GM19239 (cell line): Measurements from ENCODE around the gene ABLIM2.

ENCODE experiments used
- DNase-seq: peaks from one replicate; pipeline ENCODE4 v3.0.0; 2011; ENCODE audit warnings: low spot score; ENCODE audit not compliant: insufficient read length
- FAIRE-seq: peaks from 2 replicates; lab custom pipeline; 2011; peaks lifted over from hg19 to GRCh38; lab: Jason Lieb, UNC

ABLIM2 gene

GRCh38 chr4:8079031-8079885 is 79.4 kb downstream of the ABLIM2 start:
- no peak for FAIRE-seq

DNA sequence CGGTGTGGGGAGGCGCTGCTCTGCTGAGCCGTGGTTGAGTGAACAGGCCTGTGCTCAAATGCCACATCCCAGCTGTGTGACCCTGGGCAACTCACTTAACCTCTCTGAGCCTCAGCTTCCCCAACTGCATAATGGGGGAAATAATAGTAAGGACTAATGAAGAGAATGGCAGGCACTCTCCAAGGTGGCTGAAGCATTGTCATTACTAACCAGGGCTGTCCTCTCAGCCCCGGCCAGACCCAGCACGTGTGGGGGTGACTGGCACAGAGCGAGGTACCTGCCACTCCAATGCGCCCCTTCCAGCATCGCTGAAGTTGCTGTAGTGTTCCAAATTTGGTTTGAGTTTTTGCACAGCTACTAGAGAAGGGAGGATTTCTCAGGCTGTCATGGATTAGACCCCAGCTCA is 80.0 kb downstream of the ABLIM2 start:
- FAIRE-seq = no peak
- DNase-seq = no peak

More at GRCh38 chr4:8079031-8079885, 79.4 kb downstream of the ABLIM2 start:
- no peak for DNase-seq

DNA sequence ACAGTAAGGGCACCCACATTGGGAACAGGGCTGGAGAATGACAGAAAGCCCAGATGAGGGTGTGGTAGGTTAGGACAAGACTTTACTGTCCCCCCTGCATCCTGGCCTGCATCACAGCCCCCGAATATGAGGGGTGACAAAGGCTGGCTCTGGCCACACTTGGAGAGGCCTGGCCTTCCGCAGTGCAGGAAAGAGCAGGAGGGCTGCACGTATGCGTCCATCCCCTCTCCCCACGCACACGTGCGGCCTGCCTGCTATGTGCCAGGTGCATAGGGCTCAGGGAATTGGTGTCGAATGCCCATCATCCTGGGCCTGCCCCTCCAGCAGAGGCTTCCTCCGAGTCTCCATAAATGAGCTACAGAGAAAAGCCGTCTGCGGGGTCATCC is 80.5 kb downstream of the ABLIM2 start:
- no peak for DNase-seq
- FAIRE-seq = no peak

GRCh38 chr4:8077181-8078108 is 81.2 kb downstream of the ABLIM2 start:
- FAIRE-seq (no peak), DNase-seq (no peak)

DNA sequence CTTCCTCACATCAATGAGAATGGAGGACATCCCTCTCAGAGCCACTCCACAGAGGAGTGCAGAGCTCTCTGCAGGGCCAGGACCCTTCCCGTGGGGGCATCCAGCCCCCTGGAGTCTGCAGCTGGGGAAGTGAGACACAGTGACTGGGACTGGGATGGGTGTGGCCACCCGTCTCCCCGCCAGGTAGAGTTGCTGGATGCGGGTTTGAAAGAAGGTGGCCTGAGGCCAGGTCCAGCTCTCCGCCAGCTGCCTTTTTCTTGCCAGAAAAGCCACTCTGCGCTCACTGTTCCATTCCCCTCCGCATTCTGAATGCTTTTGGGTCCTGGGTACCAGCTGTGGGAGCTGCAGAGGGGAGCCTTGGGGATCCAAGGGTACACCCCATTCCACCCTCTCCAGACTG is 82.6 kb downstream of the ABLIM2 start:
- FAIRE-seq = no peak
- no peak for DNase-seq

DNA sequence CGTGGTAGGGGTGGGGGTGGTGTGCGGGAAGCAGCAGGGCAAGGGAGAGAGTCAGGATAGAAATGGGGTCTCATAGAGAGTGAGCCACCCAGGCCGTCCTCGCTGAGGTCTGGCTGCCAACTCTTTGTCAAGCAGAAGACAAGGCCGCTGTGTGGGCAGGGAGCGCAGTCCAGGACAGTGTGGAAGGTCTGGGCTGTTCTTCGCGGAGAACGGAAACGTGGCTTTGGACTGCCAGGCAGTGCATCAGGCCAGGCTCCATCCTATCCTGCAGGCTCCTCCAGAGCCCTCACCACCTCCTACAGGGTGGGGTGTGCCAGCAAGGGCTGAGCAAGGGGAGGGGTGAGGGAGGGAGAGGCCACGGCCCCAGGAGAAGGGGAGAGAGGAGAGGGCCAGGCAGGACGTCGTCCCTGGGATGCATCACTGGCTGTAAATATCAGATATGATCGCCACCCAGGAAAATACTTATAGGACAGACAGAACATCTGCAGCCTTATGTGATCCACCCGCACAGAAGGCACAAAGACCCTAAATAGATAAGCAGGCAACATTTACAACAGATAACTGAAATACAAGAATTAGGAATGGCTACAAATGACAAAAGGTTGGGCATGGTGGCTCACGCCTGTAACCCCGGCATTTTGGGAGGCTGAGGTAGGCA is 85.3 kb downstream of the ABLIM2 start:
- no peak for DNase-seq
- FAIRE-seq = no peak

GRCh38 chr4:8072235-8072968 is 86.2 kb downstream of the ABLIM2 start:
- FAIRE-seq = no peak
- DNase-seq = no peak

DNA sequence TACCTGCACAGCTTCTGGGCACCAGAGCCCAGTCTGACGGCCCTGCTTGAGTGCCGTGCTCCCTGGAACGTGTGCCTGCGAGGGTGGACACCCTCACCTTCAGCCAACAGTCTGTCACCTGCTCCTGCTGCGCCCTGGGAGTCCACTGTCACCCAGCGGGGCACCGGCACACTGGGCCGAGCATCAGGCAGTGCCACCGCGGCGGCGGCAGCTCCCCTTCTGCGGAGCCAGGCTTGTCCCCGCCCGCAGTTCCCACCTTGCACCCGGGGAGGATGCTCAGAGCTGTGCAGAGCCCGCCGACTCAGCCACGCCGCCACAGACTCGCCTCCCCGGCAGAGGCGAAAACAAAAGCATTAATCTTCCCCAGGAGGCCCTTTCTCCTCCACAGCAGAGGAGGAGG is 86.8 kb downstream of the ABLIM2 start:
- DNase-seq = no peak
- FAIRE-seq = no peak

- FAIRE-seq = no peak
- no peak for DNase-seq
These were observed 87.6 kb downstream of the ABLIM2 start for GRCh38 chr4:8070736-8071718.

DNA sequence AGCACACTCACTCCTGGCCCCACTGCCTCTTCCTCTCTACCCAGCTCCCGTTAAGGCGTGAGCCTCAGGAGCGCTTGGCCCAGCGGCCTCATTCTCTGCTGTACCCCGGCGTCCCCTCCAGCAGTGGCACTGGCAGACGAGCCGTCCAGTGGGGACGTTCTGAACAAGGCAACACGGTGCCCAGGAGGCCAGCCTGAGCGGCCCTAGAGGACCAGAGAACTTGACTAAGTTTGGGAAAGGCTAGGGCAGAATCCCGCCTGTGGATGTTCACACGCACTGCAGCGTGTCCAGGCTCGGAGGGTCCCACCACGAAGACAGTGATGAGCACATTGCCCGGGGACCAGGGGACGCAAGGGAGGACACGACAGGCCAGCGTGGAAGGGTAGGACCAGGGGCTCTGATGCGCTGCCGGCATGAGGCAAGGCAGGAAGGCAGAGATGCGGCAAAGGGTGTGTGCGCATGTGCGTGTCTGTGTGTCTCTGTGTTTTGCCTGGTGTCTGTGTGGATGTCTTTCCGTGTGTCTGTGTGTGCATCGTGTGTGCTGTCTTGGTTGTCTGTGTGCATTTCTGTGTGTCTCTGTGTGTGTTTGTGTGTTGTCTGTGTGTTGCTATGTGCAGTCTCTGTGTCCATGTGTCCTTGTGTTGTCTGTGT is 89.4 kb downstream of the ABLIM2 start:
- no peak for FAIRE-seq

GRCh38 chr4:8067945-8068896 is 90.4 kb downstream of the ABLIM2 start:
- FAIRE-seq = no peak
- no peak for DNase-seq

More for the DNA sequence above, 89.4 kb downstream of the ABLIM2 start:
- no peak for DNase-seq

- no peak for DNase-seq
- no peak for FAIRE-seq
These were observed 91.2 kb downstream of the ABLIM2 start for GRCh38 chr4:8067274-8067936.

DNA sequence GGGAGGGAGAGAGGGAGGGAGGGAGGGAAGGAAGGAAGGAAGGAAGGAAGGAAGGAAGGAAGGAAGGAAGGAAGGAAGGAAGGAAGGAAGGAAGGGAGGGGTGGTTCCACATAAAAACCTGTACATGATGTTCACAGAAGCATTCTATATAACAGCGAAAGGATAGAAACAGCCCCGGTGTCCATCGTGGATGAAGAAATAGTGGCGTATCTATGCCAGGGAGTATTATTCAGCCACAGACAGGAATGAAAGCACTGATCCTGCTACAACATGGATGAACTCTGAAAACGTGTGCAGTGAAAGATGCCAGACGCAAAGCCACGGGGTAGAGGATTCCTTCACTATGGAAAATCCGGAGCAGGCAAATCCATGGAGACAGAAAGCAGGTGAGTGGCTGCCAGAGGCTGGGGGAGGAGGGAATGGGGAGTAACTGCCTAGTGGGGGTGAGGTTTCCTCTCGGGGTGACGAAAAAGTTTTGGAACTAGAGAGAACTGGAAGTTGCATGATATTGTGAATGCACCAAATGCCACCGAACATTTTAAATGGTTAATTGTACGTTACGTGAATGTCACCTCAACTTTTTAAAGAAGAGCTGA is 92.2 kb downstream of the ABLIM2 start:
- FAIRE-seq (no peak), DNase-seq (no peak)

GRCh38 chr4:8063974-8064563 is 94.5 kb downstream of the ABLIM2 start:
- FAIRE-seq = no peak
- DNase-seq = no peak

GRCh38 chr4:8061573-8061972 is 97.0 kb downstream of the ABLIM2 start:
- DNase-seq (no peak), FAIRE-seq (no peak)

DNA sequence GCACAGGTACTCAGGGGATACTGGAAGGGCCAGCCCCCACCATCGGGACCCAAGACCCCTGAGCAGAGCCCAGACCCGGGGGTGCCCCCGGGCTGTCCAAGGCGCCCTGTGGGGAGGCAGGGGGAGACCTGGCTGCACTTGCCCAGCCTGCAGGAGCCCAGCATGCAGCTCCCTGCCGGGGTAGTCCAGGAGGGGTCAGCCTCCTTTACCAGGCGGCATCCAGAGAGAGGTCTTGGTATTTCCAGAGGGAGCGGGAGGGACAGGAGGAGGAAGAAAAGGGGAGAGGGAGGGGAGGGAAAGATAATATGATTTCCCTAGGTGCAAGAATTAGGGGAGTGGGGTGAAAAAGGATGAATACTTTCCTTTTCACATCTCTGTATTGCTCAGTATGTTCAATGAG is 97.5 kb downstream of the ABLIM2 start:
- DNase-seq (no peak), FAIRE-seq (no peak)
